Fibroblast of peridontal ligament (primary cell): Measurements from ENCODE around the gene FAM120B.
A peak's percentile ranks its signal among the peaks of the same experiment; 100 is the strongest.

ENCODE experiments used
- DNase-seq: peaks from one replicate; pipeline ENCODE4 v3.0.0-alpha.2; 2010; ENCODE audit errors: extremely low read depth

Gene FAM120B

DNA sequence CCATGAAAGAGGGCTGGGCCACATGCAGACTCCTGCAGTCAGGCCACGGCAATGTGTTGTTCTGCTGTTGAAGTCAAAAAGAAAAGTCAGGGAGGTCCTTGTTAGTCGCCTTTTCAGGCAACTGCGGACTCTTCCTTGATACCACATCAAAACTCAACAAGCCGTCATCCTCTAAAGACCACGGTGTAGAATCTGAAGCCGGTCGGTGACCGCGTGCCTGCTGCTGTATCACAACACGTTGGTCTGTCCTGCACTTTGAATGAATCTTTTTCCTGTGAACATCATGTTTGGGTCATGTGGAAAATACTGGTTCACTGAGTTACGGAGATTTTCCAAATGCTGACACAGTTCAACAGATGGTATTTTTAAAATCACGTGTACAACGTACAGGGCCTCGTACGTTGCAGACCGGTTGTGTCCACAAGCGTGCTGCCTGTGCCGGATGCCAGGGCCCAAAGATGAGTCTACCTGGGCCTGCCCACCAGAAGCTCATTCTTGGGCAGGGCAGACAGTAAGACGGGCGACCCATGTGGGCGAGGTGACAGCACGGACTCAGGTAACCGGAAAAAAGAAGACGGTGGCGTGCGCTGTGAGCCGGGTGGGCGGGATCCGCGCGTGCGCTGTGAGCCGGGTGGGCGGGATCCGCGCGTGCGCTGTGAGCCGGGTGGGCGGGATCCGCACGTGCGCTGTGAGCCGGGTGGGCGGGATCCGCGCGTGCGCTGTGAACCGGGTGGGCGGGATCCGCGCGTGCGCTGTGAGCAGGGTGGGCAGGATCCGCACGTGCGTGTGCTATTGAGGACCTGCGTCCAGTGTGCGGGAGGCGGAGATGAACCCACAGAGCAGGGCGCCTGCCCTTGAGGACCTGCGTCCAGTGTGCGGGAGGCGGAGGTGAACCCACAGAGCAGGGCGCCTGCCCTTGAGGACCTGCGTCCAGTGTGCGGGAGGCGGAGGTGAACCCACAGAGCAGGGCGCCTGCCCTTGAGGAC is 114.5 kb downstream of the FAM120B start:
- no peak for DNase-seq

DNA sequence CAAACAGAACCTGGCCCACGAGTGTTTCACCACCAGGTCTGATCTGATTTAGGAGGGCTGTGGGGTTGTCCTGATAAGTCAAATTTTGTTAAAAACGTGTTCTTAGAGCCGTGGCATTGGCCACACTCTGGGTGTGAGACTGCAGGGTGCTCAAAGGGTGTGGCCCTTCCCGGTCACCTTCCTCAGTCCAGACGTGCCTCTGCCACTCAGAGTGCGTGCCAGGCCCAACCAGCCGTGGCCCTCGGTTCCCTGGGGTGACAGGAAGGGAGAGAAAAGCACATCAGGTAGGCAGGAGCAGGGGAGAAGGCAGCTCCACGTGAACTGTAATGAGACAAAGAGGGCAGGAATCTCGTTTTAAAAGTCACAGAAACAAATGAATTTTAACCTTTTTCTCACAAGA is 115.4 kb downstream of the FAM120B start:
- DNase-seq, result no peak

DNA sequence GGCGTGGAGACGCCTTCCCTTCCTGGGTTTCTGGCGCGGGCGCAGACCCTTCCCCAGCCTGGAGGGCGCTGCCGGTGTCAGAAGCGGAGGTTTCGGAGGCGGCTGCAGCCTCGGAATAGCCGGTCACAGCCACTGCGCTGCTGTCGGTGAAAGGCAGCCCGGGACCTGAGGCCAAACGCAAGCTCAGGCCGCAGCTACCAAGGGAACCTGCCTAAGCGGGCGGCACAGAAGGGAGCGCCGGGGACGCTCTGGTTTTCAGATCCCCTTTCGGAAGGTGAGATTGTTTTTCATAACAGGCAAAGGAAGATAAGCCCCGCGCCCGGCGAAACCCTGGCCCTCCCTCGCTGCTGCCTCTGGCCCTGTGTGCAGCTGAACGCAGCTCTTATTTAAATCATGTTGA is 116.5 kb downstream of the FAM120B start:
- DNase-seq, result no peak

DNA sequence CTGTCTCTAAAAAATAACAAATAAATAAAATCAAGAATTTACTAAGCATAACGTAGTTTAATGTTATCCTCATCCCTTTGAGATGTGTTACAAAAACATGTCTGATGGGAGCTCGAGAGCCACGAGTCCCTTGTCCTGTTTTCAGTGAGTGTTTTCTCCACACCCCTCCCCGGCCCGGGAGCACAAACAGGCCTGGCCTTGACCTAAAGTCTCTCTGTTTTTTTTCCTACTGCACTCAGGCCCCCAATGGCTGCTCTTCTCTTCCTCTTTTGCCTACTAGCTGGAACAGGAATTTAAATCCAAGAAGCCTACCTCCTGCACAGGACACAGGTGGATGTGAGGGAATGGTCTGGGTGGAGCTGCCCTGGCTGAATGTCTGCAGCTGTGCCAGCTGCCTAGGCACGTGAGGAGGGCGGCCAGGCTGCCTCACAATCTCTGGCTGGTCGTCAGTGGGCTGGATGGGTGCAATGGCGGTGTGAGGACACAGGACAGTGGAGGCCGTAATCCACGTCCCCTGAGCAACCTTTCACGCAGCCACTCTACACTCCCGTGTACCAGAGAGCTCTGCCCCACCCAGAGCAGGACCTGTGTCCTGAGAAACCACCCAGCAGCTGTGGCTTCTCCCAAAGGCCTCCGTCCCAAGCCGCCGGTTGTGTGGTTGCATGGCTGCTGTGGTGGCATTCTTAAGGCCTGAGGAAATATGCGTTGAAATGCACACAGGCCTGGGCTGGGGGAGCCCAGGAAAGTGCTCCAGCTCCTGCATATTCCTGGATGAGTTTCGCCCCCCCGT is 117.5 kb downstream of the FAM120B start:
- no peak for DNase-seq

DNA sequence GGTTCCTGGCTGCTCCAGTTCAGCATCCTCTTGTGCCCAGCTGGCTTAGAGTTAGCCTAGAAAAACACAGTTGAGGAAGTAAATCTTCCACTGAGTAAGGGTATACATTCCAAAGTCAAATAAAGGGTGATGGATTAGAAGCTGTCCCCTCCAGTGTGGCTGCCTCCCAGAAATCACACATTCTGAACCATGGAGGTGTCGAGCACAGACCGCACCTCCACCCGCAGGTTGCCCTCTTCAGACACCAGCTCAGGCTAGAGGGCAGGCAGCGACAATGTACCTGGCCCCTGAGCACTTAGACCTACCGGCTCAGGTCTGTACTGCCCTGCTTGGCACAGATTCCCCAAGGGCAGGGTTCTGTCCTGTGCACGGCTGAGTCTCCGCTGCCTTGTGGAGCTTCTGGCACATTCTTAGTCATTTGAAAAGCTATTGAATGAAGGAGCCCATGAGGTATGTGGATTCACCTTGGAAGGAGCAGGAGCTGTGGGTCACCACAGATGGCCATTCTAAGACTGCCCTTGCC is 118.1 kb downstream of the FAM120B start:
- DNase-seq, result no peak

DNA sequence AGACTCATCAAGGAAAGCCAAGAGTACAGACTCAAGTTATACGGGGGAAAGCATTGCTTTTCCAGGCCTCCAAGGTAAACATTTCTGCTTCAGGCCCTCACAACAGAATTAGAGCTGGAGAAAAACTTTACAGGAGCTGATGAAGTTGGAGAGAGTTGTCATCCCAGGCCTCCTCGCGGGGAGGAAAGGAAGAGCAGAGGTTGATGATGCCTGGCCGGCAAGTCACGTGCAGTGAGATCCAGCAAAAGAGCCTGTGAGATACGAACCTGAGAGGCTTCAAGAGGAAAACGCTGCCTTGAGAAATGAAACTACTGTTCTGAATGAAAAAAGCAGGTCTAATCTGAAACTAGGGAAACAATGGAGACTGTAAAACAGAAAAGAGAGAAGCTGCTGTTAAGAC is 122.9 kb downstream of the FAM120B start:
- DNase-seq, result peak; percentile 42

DNA sequence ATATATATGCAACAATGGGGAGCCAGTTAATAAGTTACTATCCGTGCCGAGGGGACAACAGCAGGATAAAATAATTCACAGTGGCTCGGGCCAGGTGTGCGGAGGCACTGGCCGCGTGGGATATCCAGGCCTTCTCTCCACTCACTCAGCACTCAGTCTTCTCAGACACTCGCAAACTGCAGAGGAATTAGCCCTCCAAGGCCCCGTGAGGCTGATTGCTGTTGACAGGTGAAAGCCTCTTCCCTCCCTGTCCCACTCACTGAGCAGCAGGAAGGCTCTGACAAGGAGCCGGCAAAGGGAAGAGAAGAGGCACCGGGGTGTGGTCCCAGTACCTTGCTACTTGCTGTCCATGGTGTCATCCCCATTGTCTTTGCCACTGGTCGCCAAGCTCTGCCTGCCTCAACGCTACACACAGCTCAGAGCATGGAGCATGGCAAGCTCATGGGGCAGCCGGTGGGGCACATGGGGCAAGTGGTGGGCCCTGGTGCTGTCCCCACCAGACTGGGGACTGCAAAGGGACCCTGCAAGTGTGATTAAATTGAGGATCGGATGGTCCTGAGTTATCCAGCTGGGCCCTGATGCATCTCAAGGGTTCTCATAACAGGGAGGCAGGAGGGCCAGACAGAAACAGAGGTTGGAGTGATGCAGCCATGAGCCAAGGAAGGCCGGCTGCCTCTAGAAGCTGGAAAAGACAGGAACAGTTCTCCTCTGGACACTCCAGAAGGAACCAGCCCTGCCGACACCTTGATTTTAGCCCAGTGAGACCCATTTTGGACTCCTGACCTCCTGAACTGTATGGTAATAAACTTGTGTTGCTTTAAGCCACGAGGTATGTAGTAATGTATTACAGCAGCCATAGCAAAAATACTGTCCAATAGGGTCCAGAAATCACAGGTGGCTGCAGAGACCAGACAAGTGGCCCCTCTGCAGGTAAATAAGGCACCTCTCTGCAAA is 126.9 kb downstream of the FAM120B start:
- no peak for DNase-seq

DNA sequence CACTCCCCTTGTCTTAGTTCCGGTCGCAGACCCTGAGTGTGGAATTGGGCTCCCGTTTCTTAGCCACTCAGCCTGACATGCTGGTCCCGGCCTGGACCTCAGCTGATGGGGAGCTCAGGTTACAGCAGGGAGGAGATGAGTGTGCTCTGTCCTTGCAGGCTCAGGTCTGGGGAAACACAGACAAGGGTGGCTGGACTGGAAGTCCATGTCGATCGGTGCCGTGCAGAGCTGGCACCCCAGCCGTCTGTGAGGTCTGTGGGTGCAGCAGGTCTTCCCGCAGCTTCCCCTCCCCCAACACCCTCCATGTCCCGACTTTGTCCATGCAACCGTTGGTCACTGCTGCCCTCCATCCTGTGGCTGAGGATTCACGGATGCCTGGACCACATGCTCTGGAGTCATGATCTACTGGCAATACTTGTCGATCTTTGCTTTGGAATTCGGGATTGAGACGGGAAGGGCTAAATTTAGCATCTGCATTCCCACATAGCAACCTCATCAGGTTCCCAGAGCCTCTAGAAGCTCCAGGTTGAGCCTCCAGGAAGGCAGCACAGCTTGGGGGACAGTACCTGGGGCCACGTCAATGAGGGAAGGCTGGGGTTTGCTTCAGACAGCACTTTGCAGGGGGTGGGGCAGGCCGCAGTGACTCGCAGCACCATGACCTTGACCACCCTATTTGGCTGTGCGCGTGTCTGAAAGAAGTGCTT is 127.7 kb downstream of the FAM120B start:
- no peak for DNase-seq

DNA sequence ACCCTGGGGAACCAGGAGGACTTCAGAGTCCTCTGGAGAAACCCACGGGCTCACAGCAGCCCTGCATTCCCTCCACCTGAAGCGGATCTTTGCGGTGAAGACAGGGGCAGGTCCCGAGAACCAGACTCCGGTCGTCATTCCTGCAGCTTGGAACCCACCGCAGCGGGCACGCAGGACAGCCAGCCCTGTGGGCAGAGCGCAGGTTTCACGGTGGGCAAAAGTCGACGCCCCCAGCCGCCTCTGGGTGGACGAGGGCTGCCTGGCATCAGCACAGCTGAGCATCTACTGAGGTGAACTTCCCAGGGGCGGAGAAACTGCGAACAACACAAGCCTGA is 128.2 kb downstream of the FAM120B start:
- no peak for DNase-seq

DNA sequence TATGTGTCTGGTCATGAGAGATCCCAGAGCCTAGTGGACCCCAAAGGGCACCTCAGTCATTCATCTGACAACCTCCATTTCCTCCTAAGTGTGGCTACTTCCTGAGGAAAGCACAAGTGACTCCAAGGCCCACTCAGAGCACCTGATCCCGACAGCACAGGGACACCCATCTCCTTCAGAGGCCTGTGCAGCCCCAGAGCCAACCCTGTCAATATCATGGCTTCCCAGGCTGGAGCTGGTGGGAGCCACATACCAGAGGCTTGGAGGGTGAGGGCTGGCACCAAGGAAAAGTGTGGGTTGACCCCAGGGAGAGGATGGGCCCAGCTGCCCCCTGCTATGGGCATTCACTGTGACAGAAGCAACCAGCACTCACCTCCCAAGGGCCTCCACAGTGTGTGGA is 129.2 kb downstream of the FAM120B start:
- DNase-seq, result no peak

DNA sequence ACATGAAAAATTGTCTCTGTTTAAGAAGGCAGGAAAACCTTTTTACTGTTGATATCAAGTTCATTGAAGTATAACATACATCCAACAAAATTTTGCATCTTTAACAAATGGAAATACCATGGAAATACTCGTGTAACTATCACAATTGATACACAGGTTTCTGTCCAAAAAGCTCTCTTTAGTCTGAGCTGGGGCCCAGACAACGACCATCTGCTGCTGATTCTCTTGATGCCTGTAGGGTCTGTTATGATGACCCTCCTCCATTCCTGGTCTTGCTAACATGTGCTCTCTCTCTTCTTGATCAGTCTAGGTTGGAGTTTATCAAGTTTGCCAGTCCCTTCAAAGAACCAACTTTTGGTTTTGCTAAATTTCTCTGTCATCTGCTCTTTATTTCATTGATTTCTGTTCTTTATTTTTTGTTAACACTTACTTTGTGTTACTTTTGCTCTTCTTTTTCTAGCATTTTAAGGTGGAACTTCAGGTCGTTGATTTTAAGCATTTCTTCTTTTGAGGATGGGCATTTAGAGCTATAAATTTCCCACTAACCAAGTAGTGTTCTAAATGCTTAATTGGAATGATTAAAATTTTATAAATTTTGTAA is 129.8 kb downstream of the FAM120B start:
- DNase-seq, result no peak

DNA sequence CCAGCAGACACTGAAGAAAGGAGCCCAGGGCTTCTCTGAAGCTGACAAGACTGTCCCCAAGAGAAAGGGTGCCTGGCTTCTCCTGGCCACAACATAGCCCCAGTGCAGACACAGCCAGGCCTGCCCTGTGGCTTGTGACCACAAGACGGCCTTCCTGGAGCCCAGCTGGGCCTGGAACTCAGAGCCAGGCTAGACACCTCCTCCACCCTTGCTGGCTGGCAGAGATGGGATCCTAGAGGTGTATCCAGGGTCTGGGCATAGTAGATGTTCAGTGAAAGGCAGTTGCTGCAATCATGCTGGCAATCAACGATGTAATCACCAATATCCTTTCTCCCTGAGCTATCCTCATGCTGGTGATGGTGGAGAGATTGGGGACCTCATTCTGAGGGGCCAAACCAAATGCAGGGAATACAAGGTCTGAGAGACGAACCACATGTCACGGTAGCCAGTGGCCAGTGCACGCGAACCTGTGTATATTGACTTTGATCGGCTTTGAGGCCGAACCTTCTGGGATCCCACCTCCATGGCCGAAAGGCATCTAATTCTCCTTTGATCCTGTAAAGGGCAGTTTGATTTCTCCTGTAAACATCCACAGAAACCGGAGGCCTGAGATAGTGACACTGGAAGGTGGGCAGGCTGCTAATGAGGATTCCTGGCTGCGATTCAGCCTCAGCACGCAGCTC is 131.3 kb downstream of the FAM120B start:
- peak; percentile 8 for DNase-seq

DNA sequence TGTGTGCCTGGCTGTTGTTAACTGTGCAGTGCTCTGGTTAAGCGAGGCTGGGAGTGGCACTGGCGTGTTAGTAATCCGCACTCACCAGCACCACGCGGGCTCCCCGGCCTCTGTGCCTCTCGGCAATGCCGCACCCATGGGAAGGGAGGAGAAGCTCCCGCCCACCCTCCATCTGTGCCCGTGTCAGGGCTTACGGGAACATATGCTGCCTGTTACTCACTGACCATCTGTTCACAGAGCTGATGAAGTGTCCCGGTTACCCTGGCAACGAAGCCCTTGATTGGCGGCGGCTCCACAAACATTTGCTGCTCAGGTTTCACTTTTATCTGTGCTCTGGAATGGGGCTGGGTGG is 131.8 kb downstream of the FAM120B start:
- peak; percentile 99 for DNase-seq

DNA sequence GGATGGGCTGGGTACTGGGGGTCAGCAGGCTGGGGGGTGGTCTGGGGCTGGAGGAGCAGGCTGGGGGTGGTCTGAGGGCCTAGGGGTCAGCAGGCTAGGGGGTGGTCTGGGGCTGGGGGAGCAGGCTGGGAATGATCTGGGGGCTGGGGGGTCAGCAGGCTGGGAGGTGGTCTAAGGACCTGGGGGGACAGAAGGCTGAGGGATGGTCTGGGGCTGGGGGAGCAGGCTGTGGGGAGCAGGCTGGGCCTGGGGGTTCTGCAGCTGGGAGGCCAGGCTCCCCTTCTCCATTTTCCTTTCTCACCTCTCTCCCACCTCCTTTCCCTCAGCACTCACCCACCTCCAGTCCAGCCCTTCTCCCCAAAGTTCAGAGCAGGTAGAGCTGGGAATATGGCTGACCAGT is 132.3 kb downstream of the FAM120B start:
- DNase-seq, result no peak

DNA sequence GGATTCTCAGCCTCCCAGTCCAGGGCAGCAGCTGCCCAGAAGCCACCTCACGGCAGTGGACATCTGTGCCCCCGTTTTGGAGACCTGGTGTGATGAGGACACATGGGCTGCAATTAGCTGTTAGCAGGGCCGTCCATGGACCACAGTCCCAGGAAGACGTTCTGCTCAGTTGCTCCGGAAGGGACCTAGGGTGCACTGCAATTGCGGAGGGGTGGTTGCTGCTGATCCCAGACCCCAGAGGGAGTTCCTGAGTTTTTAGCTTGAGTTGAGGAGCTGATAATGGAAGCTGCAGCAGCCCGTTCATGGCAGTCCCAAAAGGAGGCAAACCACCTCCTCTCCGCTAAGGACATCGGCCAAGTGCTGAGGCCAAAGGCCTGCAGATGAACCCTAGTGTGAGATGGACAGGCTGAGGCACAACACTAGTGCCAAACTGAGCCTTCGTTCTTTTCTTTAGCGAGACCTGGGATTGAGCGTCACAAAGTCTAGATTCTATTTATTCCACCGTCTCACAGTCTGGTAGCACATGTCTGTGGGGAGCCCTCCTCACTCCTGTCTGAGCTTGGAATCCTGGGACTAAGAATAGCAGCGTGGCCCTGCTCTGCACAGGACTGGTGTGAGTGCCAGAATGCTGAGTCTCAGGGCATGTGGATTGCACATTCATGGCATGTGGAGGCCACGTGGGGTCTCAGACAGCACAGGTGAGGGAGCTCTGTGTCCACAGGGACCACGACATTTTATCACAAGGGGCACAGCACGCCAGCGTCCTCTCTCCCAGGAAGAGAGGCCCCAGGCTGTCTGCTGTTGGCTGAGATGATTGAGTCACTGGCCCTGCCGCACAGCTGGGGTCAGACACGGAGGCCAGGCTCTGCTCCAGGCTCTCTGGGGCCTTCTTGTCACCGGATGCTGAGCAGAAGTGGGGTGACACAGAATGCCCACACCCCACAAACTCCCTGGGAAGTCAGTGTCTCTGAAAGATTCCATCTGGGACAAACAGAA is 133.1 kb downstream of the FAM120B start:
- DNase-seq, result no peak

DNA sequence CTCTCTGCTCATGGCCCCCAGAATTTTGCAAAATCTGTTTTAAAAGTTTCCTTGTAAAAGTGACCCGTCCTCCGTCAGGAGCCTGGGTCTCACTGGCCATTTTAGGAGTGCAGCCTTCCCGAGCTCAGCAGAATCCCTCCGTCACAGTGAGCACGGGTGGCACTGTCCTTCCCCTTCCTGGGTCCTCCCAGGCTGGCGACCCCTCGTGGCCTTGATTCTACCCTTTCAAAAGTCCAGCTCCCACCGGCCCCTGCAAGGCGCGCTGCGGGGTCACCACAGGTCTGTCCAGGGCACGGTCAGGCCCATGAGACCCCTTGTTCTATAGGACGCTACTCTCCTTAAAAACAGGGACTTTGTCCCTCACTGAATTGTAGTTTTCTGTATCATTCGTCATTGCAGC is 133.9 kb downstream of the FAM120B start:
- no peak for DNase-seq

DNA sequence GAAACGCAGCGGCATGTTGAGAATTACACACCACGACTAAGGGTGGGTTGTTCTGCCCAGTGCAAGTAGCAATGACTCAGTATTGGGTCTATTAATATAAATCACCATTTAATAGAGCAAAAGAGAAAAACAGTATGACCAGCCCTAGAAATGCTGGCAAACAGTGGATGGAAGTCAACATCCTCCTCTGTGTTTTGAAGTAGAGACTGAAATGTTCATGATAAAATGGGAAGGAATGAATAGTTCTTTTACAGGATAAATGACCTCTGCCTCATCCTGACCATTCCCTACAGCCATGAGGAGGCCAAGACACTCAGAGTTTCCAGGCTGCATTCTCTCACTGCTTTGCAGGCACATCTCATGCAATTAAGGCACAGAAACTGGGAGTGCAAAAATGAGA is 134.8 kb downstream of the FAM120B start:
- peak; percentile 23 for DNase-seq

DNA sequence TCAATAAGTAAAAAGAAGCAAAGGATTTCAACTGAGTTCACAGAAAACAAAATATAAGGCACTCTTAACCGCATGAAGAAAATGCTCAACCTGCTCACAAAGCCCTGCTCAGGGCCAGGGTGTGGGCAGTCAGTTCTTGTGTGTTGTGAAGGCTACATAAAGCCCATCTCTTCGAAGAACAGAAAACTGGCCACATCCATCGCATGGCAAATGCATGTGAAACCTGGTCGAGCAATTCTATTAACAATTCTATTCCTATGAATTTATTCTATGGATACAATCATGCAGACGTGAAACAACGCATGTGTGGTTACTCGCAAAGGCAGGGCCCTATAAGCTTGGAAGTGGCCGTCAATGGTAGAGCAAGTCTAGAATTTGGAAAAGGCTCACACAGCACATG is 136.0 kb downstream of the FAM120B start:
- DNase-seq, result no peak

DNA sequence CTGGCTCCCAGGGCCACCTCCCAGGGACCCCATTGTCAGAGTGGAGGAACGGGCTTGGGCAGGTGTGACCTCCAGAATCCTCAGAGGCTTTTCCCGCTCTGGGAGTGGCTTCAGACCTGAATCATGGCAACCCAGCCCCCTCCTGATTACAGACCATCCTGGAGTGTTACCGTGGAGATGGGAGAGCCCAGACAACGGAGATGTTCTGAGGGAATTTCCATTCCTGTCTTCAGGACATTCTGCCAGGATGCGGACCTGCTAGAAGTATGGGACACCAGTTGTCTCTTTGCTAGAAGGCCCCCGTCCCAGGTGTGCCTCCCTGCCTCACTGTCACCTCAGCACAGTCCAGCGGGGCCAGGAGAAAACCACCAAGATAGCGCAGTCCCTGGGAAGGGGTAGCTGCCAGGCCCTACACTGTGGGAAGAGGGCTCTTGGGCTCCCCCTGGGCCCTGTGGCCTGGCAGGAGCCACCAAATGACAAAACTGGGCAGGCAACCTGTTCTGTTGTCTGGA is 136.6 kb downstream of the FAM120B start:
- DNase-seq, result no peak
